T1000 (cell line): ENCODE results near the gene IARS1.

Experiments used
- DNase-seq: peaks from one replicate; lab custom pipeline; 2025; ENCODE audit warnings: mixed read lengths; lab: John Stamatoyannopoulos, UW

IARS1 gene

GRCh38 chr9:92245005-92245797 is 48.3 kb downstream of the IARS1 start:
- no peak for DNase-seq
